Upper lobe of left lung (tissue), 4 donors: ENCODE results near the gene LGI4.

ENCODE experiments used
- CTCF ChIP-seq, 6 experiments: fragments of 450-650 bp in 4 of 6; fragments of 200-600 bp in 2 of 6; sonication (generic) in 2 of 6; IDR thresholded peaks; one replicate each; pipeline ENCODE4 v1.5.1; 2016 to 2019; ENCODE audit warnings: antibody characterized with exemption in 6 of 6
- POLR2A ChIP-seq, 4 donors: fragments of 450-650 bp; IDR thresholded peaks; one replicate each; pipeline ENCODE4 v1.5.1; 2016 to 2017; ENCODE audit warnings: antibody characterized with exemption in 4 of 4, mild to moderate bottlenecking in 2 of 4
- POLR2AphosphoS5 ChIP-seq, 2 donors: sonication (generic); formaldehyde crosslinking; IDR thresholded peaks; one replicate each; pipeline ENCODE4 v1.5.1; 2017; ENCODE audit warnings: antibody characterized with exemption in 2 of 2

GRCh38 chr19:35093941-35094647 lies 40.8 kb downstream of the LGI4 start:
- TF ChIP-seq CTCF (IDR thresholded peaks at IDR 0.05), result no peak
- no peak for TF ChIP-seq POLR2AphosphoS5 (IDR thresholded peaks at IDR 0.05)
- TF ChIP-seq POLR2A (IDR thresholded peaks at IDR 0.05), result no peak
